WI38 (cell line): Measurements from ENCODE around the gene BTBD9.

Source experiments
- H3K4me3 ChIP-seq: 2 replicates; pipeline ENCODE4 v1.5.1; 2011; ENCODE audit warnings: low read depth, mild to moderate bottlenecking, control low read depth, low read length
- TF ChIP-seq, protein P1 (sequence below): IDR thresholded peaks from 2 replicates; pipeline ENCODE4 v1.5.1; 2012; ENCODE audit warnings: low read depth, mild to moderate bottlenecking, control low read depth, low read length

BTBD9 gene

DNA sequence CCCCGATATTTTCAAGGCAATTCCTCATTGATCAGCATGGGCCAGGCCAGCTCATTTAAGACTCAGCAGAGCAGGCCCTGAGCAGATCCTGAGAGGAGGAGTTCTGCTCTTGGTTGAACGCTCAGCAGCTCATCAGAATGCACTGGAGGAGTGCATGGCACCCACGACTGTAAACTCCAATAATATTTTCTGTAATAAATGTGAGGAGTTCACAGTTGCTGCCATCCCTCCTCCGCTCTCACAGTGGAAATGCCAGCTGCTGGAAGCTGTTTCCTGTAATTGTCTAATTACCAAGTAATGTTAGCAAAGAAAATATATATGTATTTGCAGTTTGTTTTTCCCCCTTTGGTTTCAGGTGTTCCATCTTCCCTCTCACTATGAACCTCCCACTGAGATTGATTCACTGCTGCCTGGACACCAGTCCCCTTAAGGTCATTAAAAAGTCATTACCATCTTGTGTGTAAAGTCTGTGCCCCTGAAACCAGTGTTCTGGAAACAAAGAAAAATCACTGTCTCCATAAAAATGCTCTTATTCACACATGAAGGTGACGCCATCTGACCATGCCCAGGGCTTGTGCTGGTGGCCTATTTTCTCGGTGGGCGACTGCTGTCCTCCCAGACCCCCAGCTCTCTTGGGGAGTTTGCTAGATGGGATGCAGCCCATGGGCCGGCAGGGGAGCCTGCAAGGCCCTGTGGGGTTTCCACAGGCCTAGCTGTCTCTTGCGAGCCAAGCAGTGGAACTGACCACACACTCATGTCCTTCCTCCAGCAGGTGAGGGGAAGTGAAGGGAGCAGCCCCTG is 446.0 kb downstream of the BTBD9 start:
- TF ChIP-seq, protein P1, sequence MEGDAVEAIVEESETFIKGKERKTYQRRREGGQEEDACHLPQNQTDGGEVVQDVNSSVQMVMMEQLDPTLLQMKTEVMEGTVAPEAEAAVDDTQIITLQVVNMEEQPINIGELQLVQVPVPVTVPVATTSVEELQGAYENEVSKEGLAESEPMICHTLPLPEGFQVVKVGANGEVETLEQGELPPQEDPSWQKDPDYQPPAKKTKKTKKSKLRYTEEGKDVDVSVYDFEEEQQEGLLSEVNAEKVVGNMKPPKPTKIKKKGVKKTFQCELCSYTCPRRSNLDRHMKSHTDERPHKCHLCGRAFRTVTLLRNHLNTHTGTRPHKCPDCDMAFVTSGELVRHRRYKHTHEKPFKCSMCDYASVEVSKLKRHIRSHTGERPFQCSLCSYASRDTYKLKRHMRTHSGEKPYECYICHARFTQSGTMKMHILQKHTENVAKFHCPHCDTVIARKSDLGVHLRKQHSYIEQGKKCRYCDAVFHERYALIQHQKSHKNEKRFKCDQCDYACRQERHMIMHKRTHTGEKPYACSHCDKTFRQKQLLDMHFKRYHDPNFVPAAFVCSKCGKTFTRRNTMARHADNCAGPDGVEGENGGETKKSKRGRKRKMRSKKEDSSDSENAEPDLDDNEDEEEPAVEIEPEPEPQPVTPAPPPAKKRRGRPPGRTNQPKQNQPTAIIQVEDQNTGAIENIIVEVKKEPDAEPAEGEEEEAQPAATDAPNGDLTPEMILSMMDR: no peak
- H3K4me3 ChIP-seq: no peak overlapping the region

DNA sequence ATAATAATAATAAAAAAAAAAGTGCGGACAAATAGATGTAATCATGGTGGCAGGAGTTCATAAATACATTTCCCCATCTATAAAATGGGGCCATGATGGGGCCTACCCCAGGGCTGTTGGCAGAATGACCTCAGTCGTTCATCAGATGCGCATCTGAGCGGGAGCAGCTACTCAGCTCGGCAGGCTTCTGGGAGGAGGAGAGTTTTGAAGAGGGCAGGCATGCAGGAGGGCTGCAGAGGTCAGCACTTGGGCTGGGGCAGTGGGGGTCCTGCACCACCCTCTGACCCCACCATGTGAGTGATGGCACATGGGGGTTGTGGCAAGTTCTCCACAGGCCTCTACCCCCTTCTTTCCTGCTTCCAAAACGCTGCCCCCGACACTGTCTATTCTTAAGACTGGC is 446.7 kb downstream of the BTBD9 start:
- H3K4me3 ChIP-seq: no peak overlapping the region
- TF ChIP-seq, protein P1: no peak

DNA sequence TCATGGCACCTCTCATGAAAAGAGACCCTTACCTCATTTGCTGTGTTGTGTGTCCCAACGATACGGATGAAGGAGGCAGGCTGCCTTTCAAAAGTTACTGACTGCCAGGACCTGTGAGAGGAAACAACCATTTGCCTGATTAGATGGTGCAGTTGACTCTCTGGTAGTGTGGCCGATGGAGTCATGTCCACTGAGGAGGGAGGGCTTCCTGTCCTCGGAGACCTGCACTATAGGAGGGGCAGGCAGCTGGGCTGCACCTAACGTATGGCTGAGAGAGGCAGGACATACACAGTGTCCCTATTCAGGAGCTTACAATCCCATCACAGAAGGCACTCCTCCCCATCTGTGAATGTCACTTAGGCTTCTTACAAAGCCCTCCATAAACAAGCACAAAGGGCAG is 447.2 kb downstream of the BTBD9 start:
- no peak overlapping the region for H3K4me3 ChIP-seq
- TF ChIP-seq, protein P1: no peak

DNA sequence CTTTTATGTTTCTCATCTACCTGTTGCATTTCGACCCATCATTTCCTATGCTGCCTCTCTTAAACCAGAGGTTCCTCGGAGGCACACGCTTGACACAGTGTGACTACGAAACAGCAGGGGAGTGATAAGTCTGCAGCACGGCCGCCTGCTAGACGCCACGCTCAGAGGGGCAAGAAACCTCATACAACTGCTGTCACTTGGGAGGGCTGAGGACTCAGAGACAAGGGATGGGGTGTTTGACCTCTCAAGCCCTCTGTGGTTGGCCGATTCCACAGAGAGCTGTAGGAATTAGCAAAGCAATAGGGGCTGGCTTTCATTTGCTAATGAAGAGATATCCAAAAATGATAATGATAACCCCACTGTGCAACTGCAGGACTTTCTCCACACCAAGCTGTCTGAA is 447.7 kb downstream of the BTBD9 start:
- no peak overlapping the region for H3K4me3 ChIP-seq
- TF ChIP-seq, protein P1: no peak

DNA sequence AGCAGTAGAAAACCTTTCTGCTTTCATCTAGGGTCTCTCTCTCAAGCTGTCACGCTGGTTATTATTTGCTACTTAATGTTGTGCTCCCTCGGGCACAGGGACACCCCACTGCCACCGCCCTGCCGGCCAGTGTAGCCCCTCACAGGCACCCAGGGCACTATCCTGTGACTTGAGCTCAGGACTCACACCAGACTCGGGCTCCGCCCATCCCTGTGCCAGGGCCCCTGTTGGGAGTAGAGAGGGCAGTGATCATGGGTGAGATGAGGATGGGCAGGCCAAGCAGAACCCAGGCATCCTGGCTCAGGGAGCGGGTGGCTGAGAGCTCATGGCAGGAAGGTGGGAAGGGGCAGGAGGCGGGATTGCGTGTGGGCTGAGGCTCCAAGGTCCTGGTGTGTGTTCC is 448.3 kb downstream of the BTBD9 start:
- TF ChIP-seq, protein P1: no peak
- no peak overlapping the region for H3K4me3 ChIP-seq

DNA sequence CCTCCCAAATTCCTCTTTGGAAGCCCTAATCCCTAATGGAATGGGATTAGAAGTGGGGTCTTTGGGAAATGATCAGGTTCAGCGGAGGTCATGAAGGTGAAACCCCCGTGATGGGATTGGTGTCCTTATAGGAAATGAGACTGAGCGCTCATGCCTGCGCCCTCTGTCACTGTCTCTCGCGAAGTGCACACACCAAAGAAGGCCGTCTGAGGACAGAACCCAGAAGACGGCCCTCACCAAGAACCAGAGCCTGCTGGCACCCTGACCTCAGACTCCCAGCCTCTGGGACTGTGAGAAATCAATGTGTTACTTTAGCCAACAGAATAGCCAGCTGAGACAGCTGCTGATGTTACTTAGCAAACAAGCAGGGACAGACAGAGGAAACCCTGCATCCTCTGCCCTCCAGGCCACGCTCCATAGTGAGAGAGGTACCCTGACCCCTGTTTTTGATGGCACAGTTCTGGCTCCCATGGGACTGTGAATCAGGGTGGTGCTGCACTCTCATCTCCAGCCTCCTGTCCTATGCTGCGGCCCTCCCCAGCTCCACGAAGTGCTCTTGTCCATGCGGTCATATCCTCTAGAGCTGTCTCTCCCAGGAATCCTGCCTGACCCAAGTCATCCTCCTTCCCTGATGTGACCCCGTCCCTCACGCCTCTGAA is 450.9 kb downstream of the BTBD9 start:
- TF ChIP-seq, protein P1: no peak
- H3K4me3 ChIP-seq: no peak overlapping the region

DNA sequence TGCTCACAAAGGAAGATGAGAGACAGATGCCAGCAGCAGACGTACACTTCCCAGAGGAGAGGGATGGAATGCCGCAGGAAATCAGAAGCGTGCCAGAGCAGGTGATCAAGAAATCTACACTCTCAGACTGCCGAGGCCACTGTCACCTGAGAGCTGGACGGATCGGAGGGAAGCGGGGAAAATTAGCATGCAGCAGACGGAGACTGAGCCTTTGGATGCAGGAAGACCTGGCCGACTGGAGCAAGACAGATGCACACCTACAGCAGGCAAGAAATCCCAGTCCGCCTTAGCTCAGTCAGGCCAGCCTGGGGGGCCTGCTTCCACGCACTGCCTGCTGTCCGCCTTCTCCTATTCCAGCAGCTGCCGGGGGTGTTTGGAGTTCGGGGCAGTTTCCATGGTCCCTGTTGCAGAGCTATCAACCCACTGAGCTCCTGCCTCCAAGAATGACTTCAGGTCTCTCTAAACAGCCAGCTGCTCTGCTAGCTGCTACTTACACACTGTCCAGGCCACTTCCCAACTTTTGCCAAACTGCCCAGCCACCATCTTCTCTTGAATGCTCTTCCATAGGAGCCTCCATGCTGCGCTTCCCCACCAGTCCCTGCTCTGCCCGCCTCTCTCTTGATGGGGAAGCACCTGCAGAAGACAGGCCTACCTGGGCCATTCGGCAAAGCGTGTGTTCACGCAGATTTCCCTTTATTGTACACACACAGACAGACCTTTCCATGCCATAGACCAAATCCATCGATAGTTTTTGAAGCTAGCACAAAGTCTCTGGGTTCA is 451.7 kb downstream of the BTBD9 start:
- no peak overlapping the region for H3K4me3 ChIP-seq
- TF ChIP-seq, protein P1: no peak
